Hepatocyte (in vitro differentiated cells): ENCODE measurements around the gene PRDX5. TPM values are rescaled to one million over a fixed set of nuclear protein-coding genes. Genes with fewer than 3 reads are reported as not detected.
"Not testable (repeated sequence)": the region's sequence is repeated elsewhere in the genome, so short reads cannot be mapped to it uniquely, and the experiment has no call there.

ENCODE experiments used
- DNase-seq: peaks from one replicate; pipeline ENCODE4 v3.0.0-alpha.2; 2016; ENCODE audit warnings: low spot score
- H2AFZ ChIP-seq: fragments of 200-600 bp; sonication (generic); 2 replicates; pipeline ENCODE4 v1.6.0; 2016; ENCODE audit warnings: antibody characterized with exemption, mild to moderate bottlenecking
- H3K27ac ChIP-seq: fragments of 200-600 bp; sonication (generic); 2 replicates; pipeline ENCODE4 v1.5.1; 2016; ENCODE audit warnings: mild to moderate bottlenecking
- H3K27me3 ChIP-seq: fragments of 200-600 bp; sonication (generic); 2 replicates; pipeline ENCODE4 v1.6.1; 2016
- H3K36me3 ChIP-seq: fragments of 200-600 bp; sonication (generic); replicated peaks from 2 replicates; pipeline ENCODE4 v1.5.1; 2016; ENCODE audit warnings: low read depth; ENCODE audit not compliant: insufficient read depth
- H3K4me1 ChIP-seq: fragments of 200-600 bp; sonication (generic); 2 replicates; pipeline ENCODE4 v1.5.1; 2016; ENCODE audit warnings: mild to moderate bottlenecking, moderate library complexity; ENCODE audit not compliant: insufficient read depth
- H3K4me2 ChIP-seq: fragments of 200-600 bp; sonication (generic); 2 replicates; pipeline ENCODE4 v1.6.0; 2016
- H3K4me3 ChIP-seq: fragments of 200-600 bp; sonication (generic); 2 replicates; pipeline ENCODE4 v1.5.1; 2016; ENCODE audit warnings: mild to moderate bottlenecking
- H3K79me2 ChIP-seq: fragments of 200-600 bp; sonication (generic); 2 replicates; pipeline ENCODE4 v1.6.0; 2017; ENCODE audit warnings: mild to moderate bottlenecking
- H3K9me2 ChIP-seq: fragments of 200-600 bp; sonication (generic); replicated peaks from 2 replicates; pipeline ENCODE4 v1.6.0; 2017; ENCODE audit warnings: mild to moderate bottlenecking; ENCODE audit not compliant: insufficient read depth
- H3K9me3 ChIP-seq: fragments of 200-600 bp; sonication (generic); 2 replicates; pipeline ENCODE4 v1.5.1; 2016; ENCODE audit warnings: low read depth, mild to moderate bottlenecking
- H4K20me1 ChIP-seq: fragments of 200-600 bp; sonication (generic); 2 replicates; pipeline ENCODE4 v1.6.0; 2016; ENCODE audit warnings: mild to moderate bottlenecking; ENCODE audit not compliant: insufficient read depth, poor library complexity, severe bottlenecking
- EZH2 ChIP-seq: fragments of 200-600 bp; sonication (generic); IDR thresholded peaks from 2 replicates; pipeline ENCODE4 v1.6.1; 2016; ENCODE audit warnings: antibody characterized with exemption, mild to moderate bottlenecking, borderline replicate concordance
- EZH2phosphoT487 ChIP-seq: fragments of 200-600 bp; sonication (generic); IDR thresholded peaks from one replicate; pipeline ENCODE4 v1.6.1; 2018; ENCODE audit warnings: antibody characterized with exemption, mild to moderate bottlenecking, low read depth, moderate library complexity; ENCODE audit not compliant: unreplicated experiment, severe bottlenecking
- WGBS: methylation state at CpG from one replicate; pipeline ENCODE4 v1.1.6; 2016; ENCODE audit warnings: low lambda C conversion rate; ENCODE audit errors: missing lambda C conversion rate; 5-methylcytosine and 5-hydroxymethylcytosine counted together
- polyA plus RNA-seq: library from polyadenylated mRNA; unstranded; fragments of >200 nt; fragmentation: Nextera tagmentation; extraction: Ambion mirVana; gene quantifications from 2 replicates; pipeline ENCODE4 v1.2.1, GENCODE V29; 2016
- total RNA-seq: library from RNA; depleted of rRNA; stranded (reverse); fragments of >200 nt; gene quantifications from 2 replicates; pipeline ENCODE4 v1.2.3, GENCODE V29; 2014
- TF ChIP-seq, protein P1 (sequence below): fragments of 200-600 bp; sonication (generic); IDR thresholded peaks from 2 replicates; pipeline ENCODE4 v1.5.1; 2016; ENCODE audit warnings: antibody characterized with exemption, mild to moderate bottlenecking; ENCODE audit not compliant: poor library complexity

Gene PRDX5
- total and polyA plus RNA-seq, 2 experiments from 2014 or later = 267 to 517 TPM

DNA sequence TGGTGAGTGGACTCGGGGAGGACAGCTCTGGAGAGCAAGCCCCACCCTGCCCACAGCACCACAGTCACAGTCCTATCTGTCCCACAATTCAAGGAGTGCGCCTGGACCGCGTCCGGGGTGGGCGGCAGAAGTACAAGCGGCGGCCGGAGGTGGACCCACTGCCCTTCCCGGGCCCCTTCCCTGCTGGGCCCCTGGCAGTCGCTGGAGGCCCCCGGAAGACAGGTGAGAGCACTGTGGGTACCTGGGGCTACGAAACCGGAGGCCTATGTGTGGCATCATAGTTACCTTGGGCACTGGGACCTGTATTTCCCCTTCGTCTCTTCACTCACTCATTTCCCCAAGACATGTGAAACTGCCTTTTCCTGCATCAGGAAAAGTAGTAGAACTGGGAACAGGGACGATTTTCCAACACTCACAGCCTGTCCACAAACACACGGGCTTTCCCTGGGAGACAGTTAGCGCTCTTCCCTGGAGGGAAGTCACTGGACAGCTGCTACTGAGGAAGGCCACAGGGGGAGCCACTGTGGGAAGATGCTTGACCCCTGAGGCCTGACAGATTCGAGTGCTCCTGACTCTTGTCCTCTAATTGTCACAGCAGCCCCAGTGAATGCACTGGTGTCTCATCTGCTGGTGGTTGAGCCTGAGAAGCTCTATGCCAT is 3.6 kb upstream of the PRDX5 start:
- DNase-seq = peak; percentile 8
- H2AFZ ChIP-seq = no peak overlapping the region
- H3K4me2 ChIP-seq = no peak overlapping the region
- peaks cover 9% of the 10 kb centered on the region for H3K4me1 ChIP-seq
- no peaks in the 10 kb centered on the region for H4K20me1 ChIP-seq
- H3K27me3 ChIP-seq = no peaks in the 10 kb centered on the region
- H3K36me3 ChIP-seq = no peaks in the 10 kb centered on the region
- no peaks in the 10 kb centered on the region for H3K9me3 ChIP-seq
- WGBS = 89% methylated on average over 19 of the region's 19 CpGs
- no peak overlapping the region for H3K27ac ChIP-seq
- TF ChIP-seq, protein P1, sequence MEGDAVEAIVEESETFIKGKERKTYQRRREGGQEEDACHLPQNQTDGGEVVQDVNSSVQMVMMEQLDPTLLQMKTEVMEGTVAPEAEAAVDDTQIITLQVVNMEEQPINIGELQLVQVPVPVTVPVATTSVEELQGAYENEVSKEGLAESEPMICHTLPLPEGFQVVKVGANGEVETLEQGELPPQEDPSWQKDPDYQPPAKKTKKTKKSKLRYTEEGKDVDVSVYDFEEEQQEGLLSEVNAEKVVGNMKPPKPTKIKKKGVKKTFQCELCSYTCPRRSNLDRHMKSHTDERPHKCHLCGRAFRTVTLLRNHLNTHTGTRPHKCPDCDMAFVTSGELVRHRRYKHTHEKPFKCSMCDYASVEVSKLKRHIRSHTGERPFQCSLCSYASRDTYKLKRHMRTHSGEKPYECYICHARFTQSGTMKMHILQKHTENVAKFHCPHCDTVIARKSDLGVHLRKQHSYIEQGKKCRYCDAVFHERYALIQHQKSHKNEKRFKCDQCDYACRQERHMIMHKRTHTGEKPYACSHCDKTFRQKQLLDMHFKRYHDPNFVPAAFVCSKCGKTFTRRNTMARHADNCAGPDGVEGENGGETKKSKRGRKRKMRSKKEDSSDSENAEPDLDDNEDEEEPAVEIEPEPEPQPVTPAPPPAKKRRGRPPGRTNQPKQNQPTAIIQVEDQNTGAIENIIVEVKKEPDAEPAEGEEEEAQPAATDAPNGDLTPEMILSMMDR = no peak
- no peak for TF ChIP-seq EZH2phosphoT487
- TF ChIP-seq EZH2 = no peak
- no peaks in the 10 kb centered on the region for H3K9me2 ChIP-seq
- H3K79me2 ChIP-seq = peaks cover 53% of the 10 kb centered on the region
- H3K4me3 ChIP-seq = no peak overlapping the region

DNA sequence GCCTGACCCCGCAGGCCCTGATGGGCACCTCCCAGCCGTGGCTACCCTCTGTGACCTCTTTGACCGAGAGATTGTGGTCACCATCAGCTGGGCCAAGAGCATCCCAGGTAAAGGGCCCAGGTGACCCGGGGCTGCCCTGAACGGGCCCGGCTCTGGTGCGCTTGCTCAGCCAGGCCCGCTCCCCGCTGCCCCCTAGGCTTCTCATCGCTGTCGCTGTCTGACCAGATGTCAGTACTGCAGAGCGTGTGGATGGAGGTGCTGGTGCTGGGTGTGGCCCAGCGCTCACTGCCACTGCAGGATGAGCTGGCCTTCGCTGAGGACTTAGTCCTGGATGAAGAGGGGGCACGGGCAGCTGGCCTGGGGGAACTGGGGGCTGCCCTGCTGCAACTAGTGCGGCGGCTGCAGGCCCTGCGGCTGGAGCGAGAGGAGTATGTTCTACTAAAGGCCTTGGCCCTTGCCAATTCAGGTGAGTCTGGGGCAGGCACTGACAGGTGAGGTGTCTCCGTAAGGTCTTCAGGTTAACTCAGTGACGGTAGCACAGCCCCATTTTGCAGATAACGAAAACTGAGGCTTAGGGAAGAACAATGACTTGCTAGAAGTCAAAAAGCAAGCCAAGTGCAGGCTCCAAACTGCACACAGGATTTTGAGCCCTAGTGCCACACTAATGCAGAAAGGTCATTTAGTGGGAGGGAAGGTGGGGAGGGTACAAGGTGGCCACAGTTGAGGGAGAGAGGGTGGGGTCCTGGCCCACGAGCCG is 2.9 kb upstream of the PRDX5 start:
- H4K20me1 ChIP-seq = no peaks in the 10 kb centered on the region
- no peaks in the 10 kb centered on the region for H3K9me2 ChIP-seq
- peaks cover 50% of the 10 kb centered on the region for H3K79me2 ChIP-seq
- peaks cover 10% of the 10 kb centered on the region for H3K4me1 ChIP-seq
- DNase-seq = peak; percentile 6
- no peaks in the 10 kb centered on the region for H3K9me3 ChIP-seq
- no peak overlapping the region for H3K4me3 ChIP-seq
- 90% methylated on average over 23 of the region's 24 CpGs for WGBS
- no peaks in the 10 kb centered on the region for H3K27me3 ChIP-seq
- no peaks in the 10 kb centered on the region for H3K36me3 ChIP-seq
- no peak overlapping the region for H3K27ac ChIP-seq
- TF ChIP-seq EZH2phosphoT487 (no peak), EZH2 (no peak)
- TF ChIP-seq, protein P1 = no peak
- no peak overlapping the region for H3K4me2 ChIP-seq
- H2AFZ ChIP-seq = no peak overlapping the region

DNA sequence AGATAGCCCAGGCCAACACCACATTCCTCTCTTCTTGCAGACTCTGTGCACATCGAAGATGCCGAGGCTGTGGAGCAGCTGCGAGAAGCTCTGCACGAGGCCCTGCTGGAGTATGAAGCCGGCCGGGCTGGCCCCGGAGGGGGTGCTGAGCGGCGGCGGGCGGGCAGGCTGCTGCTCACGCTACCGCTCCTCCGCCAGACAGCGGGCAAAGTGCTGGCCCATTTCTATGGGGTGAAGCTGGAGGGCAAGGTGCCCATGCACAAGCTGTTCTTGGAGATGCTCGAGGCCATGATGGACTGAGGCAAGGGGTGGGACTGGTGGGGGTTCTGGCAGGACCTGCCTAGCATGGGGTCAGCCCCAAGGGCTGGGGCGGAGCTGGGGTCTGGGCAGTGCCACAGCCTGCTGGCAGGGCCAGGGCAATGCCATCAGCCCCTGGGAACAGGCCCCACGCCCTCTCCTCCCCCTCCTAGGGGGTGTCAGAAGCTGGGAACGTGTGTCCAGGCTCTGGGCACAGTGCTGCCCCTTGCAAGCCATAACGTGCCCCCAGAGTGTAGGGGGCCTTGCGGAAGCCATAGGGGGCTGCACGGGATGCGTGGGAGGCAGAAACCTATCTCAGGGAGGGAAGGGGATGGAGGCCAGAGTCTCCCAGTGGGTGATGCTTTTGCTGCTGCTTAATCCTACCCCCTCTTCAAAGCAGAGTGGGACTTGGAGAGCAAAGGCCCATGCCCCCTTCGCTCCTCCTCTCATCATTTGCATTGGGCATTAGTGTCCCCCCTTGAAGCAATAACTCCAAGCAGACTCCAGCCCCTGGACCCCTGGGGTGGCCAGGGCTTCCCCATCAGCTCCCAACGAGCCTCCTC is 2.0 kb upstream of the PRDX5 start:
- WGBS = 86% methylated on average over 22 of the region's 25 CpGs

More for the DNA sequence above, 2.0 kb upstream of the PRDX5 start:
- peaks cover 16% of the 10 kb centered on the region for H3K4me1 ChIP-seq
- H3K79me2 ChIP-seq = peaks cover 45% of the 10 kb centered on the region
- not testable (repeated sequence) for H3K36me3 ChIP-seq, H4K20me1 ChIP-seq, H3K27me3 ChIP-seq, H3K4me3 ChIP-seq, H3K9me3 ChIP-seq, H2AFZ ChIP-seq, H3K9me2 ChIP-seq
- peak; percentile 2 for DNase-seq
- H3K4me2 ChIP-seq = peak overlapping the region; percentile 79
- peak overlapping the region; percentile 98 for H3K27ac ChIP-seq
